Measurements from ENCODE around the gene S100A13. TPM values are rescaled to one million over a fixed set of nuclear protein-coding genes. Genes with fewer than 3 reads are reported as not detected.
A peak's percentile ranks its signal among the peaks of the same experiment; 100 is the strongest.

Gene S100A13
- total and polyA plus RNA-seq, 2 experiments from 2014 or later = 101 to 250 TPM

GRCh38 chr1:153608089-153608682 lies 19.1 kb downstream of the S100A13 start:
- H3K27ac ChIP-seq = peak overlapping the region; percentile 74
- H3K4me1 ChIP-seq (ENCODE audit: low read depth) = peaks cover 32% of the 10 kb centered on the region
- no peaks in the 10 kb centered on the region for H3K36me3 ChIP-seq
- H3K9me3 ChIP-seq (ENCODE audit: low read depth) = no peaks in the 10 kb centered on the region
- no peak for TF ChIP-seq CTCF (IDR thresholded peaks at IDR 0.05; ENCODE audit: low read depth, low read length)
- no peaks in the 10 kb centered on the region for H3K27me3 ChIP-seq
- DNase-seq (ENCODE audit: low read depth in 1 of 2, low spot score in 1 of 2) = no peak
- H3K4me3 ChIP-seq = no peak overlapping the region

GRCh38 chr1:153607381-153607780 lies 19.9 kb downstream of the S100A13 start:
- TF ChIP-seq CTCF (IDR thresholded peaks at IDR 0.05; ENCODE audit: low read depth, low read length) = no peak
- no peaks in the 10 kb centered on the region for H3K36me3 ChIP-seq
- H3K4me3 ChIP-seq = no peak overlapping the region
- no peaks in the 10 kb centered on the region for H3K27me3 ChIP-seq
- H3K9me3 ChIP-seq (ENCODE audit: low read depth) = no peaks in the 10 kb centered on the region
- H3K4me1 ChIP-seq (ENCODE audit: low read depth) = peaks cover 25% of the 10 kb centered on the region
- no peak overlapping the region for H3K27ac ChIP-seq
- no peak for DNase-seq (ENCODE audit: low read depth in 1 of 2, low spot score in 1 of 2)

- TF ChIP-seq CTCF (IDR thresholded peaks at IDR 0.05; ENCODE audit: low read depth, low read length) = no peak
- H3K4me1 ChIP-seq (ENCODE audit: low read depth) = peaks cover 20% of the 10 kb centered on the region
- DNase-seq (ENCODE audit: low read depth in 1 of 2, low spot score in 1 of 2) = no peak
- no peak overlapping the region for H3K4me3 ChIP-seq
- no peaks in the 10 kb centered on the region for H3K36me3 ChIP-seq
- H3K27me3 ChIP-seq = no peaks in the 10 kb centered on the region
- no peak overlapping the region for H3K27ac ChIP-seq
- no peaks in the 10 kb centered on the region for H3K9me3 ChIP-seq (ENCODE audit: low read depth)
Observed at GRCh38 chr1:153606194-153606593, 21.1 kb downstream of the S100A13 start.

- DNase-seq (ENCODE audit: low read depth in 1 of 2, low spot score in 1 of 2) = no peak
Observed at GRCh38 chr1:153602749-153603148, 24.6 kb downstream of the S100A13 start.

GRCh38 chr1:153599847-153600246 lies 27.5 kb downstream of the S100A13 start:
- H3K4me1 ChIP-seq (ENCODE audit: low read depth) = no peaks in the 10 kb centered on the region
- no peaks in the 10 kb centered on the region for H3K36me3 ChIP-seq
- H3K27ac ChIP-seq = no peak overlapping the region
- no peaks in the 10 kb centered on the region for H3K27me3 ChIP-seq
- no peaks in the 10 kb centered on the region for H3K9me3 ChIP-seq (ENCODE audit: low read depth)
- H3K4me3 ChIP-seq = no peak overlapping the region
- TF ChIP-seq CTCF (IDR thresholded peaks at IDR 0.05; ENCODE audit: low read depth, low read length) = no peak
- no peak for DNase-seq (ENCODE audit: low read depth in 1 of 2, low spot score in 1 of 2)

More at GRCh38 chr1:153602749-153603148, 24.6 kb downstream of the S100A13 start:
- no peak overlapping the region for H3K4me3 ChIP-seq
- no peak overlapping the region for H3K27ac ChIP-seq
- no peaks in the 10 kb centered on the region for H3K36me3 ChIP-seq
- H3K9me3 ChIP-seq (ENCODE audit: low read depth) = no peaks in the 10 kb centered on the region
- no peaks in the 10 kb centered on the region for H3K27me3 ChIP-seq
- no peaks in the 10 kb centered on the region for H3K4me1 ChIP-seq (ENCODE audit: low read depth)
- TF ChIP-seq CTCF (IDR thresholded peaks at IDR 0.05; ENCODE audit: low read depth, low read length) = no peak
